Hepatocyte (in vitro differentiated cells): ENCODE data around the gene RHOH. TPM values are rescaled to one million over a fixed set of nuclear protein-coding genes. Genes with fewer than 3 reads are reported as not detected.

Experiments
- DNase-seq: peaks from one replicate; pipeline ENCODE4 v3.0.0-alpha.2; 2016; ENCODE audit warnings: low spot score
- H2AFZ ChIP-seq: fragments of 200-600 bp; sonication (generic); 2 replicates; pipeline ENCODE4 v1.6.0; 2016; ENCODE audit warnings: antibody characterized with exemption, mild to moderate bottlenecking
- H3K27ac ChIP-seq: fragments of 200-600 bp; sonication (generic); 2 replicates; pipeline ENCODE4 v1.5.1; 2016; ENCODE audit warnings: mild to moderate bottlenecking
- H3K27me3 ChIP-seq: fragments of 200-600 bp; sonication (generic); 2 replicates; pipeline ENCODE4 v1.6.1; 2016
- H3K36me3 ChIP-seq: fragments of 200-600 bp; sonication (generic); replicated peaks from 2 replicates; pipeline ENCODE4 v1.5.1; 2016; ENCODE audit warnings: low read depth; ENCODE audit not compliant: insufficient read depth
- H3K4me1 ChIP-seq: fragments of 200-600 bp; sonication (generic); 2 replicates; pipeline ENCODE4 v1.5.1; 2016; ENCODE audit warnings: mild to moderate bottlenecking, moderate library complexity; ENCODE audit not compliant: insufficient read depth
- H3K4me2 ChIP-seq: fragments of 200-600 bp; sonication (generic); 2 replicates; pipeline ENCODE4 v1.6.0; 2016
- H3K4me3 ChIP-seq: fragments of 200-600 bp; sonication (generic); 2 replicates; pipeline ENCODE4 v1.5.1; 2016; ENCODE audit warnings: mild to moderate bottlenecking
- H3K79me2 ChIP-seq: fragments of 200-600 bp; sonication (generic); 2 replicates; pipeline ENCODE4 v1.6.0; 2017; ENCODE audit warnings: mild to moderate bottlenecking
- H3K9me2 ChIP-seq: fragments of 200-600 bp; sonication (generic); replicated peaks from 2 replicates; pipeline ENCODE4 v1.6.0; 2017; ENCODE audit warnings: mild to moderate bottlenecking; ENCODE audit not compliant: insufficient read depth
- H3K9me3 ChIP-seq: fragments of 200-600 bp; sonication (generic); 2 replicates; pipeline ENCODE4 v1.5.1; 2016; ENCODE audit warnings: low read depth, mild to moderate bottlenecking
- H4K20me1 ChIP-seq: fragments of 200-600 bp; sonication (generic); 2 replicates; pipeline ENCODE4 v1.6.0; 2016; ENCODE audit warnings: mild to moderate bottlenecking; ENCODE audit not compliant: insufficient read depth, poor library complexity, severe bottlenecking
- EZH2 ChIP-seq: fragments of 200-600 bp; sonication (generic); IDR thresholded peaks from 2 replicates; pipeline ENCODE4 v1.6.1; 2016; ENCODE audit warnings: antibody characterized with exemption, mild to moderate bottlenecking, borderline replicate concordance
- EZH2phosphoT487 ChIP-seq: fragments of 200-600 bp; sonication (generic); IDR thresholded peaks from one replicate; pipeline ENCODE4 v1.6.1; 2018; ENCODE audit warnings: antibody characterized with exemption, mild to moderate bottlenecking, low read depth, moderate library complexity; ENCODE audit not compliant: unreplicated experiment, severe bottlenecking
- WGBS: methylation state at CpG from one replicate; pipeline ENCODE4 v1.1.6; 2016; ENCODE audit warnings: low lambda C conversion rate; ENCODE audit errors: missing lambda C conversion rate; 5-methylcytosine and 5-hydroxymethylcytosine counted together
- polyA plus RNA-seq: library from polyadenylated mRNA; unstranded; fragments of >200 nt; fragmentation: Nextera tagmentation; extraction: Ambion mirVana; gene quantifications from 2 replicates; pipeline ENCODE4 v1.2.1, GENCODE V29; 2016
- total RNA-seq: library from RNA; depleted of rRNA; stranded (reverse); fragments of >200 nt; gene quantifications from 2 replicates; pipeline ENCODE4 v1.2.3, GENCODE V29; 2014
- TF ChIP-seq, protein P1 (sequence below): fragments of 200-600 bp; sonication (generic); IDR thresholded peaks from 2 replicates; pipeline ENCODE4 v1.5.1; 2016; ENCODE audit warnings: antibody characterized with exemption, mild to moderate bottlenecking; ENCODE audit not compliant: poor library complexity

RHOH gene
- total and polyA plus RNA-seq, 2 experiments from 2014 or later = not detected

DNA sequence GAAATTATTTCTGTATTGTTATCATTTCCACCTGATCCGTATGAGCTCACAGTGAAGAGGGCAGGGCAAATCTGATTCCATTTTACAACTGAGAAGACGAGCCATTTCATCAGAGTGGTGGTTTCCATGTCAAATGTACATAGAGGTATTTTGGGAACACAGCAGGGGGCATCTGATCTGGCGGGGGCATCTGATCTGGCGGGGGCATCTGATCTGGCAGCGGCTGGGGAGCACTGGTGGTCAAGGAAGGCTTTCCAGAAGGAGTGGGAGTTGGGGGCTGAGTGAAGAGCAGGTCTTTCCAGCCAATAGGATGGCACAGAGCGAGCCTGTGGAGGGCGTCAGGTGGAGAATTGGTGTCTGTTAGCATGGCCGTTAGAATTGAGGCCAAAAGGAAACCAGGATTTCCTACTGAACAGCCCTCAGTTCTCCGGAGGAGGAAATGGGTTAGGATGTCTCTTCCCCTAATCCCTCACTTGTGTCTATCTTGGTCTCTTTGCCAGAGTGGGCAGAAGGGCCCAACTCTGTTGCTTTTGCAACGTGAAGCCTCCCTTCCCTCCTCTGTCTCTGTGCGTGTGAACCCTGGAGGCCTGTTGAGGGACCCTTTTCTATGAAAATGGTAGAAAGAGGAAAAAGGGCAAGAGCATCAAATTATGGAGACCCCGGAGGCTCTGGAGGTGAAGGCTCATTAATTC lies 41.3 kb downstream of the RHOH start:
- WGBS = 93% methylated on average over 12 of the region's 12 CpGs
- no peak for DNase-seq
- Histone ChIP-seq H3K9me2 (no peaks in the 10 kb centered on the region), H3K9me3 (no peaks in the 10 kb centered on the region), H4K20me1 (no peaks in the 10 kb centered on the region), H3K36me3 (no peaks in the 10 kb centered on the region), H3K27me3 (no peaks in the 10 kb centered on the region), H3K4me3 (no peak overlapping the region), H3K4me2 (no peak overlapping the region), H3K79me2 (no peaks in the 10 kb centered on the region), H2AFZ (no peak overlapping the region), H3K4me1 (peaks cover 4% of the 10 kb centered on the region), H3K27ac (no peak overlapping the region)
- no peak for TF ChIP-seq EZH2
- no peak for TF ChIP-seq EZH2phosphoT487
- TF ChIP-seq, protein P1, sequence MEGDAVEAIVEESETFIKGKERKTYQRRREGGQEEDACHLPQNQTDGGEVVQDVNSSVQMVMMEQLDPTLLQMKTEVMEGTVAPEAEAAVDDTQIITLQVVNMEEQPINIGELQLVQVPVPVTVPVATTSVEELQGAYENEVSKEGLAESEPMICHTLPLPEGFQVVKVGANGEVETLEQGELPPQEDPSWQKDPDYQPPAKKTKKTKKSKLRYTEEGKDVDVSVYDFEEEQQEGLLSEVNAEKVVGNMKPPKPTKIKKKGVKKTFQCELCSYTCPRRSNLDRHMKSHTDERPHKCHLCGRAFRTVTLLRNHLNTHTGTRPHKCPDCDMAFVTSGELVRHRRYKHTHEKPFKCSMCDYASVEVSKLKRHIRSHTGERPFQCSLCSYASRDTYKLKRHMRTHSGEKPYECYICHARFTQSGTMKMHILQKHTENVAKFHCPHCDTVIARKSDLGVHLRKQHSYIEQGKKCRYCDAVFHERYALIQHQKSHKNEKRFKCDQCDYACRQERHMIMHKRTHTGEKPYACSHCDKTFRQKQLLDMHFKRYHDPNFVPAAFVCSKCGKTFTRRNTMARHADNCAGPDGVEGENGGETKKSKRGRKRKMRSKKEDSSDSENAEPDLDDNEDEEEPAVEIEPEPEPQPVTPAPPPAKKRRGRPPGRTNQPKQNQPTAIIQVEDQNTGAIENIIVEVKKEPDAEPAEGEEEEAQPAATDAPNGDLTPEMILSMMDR = no peak

DNA sequence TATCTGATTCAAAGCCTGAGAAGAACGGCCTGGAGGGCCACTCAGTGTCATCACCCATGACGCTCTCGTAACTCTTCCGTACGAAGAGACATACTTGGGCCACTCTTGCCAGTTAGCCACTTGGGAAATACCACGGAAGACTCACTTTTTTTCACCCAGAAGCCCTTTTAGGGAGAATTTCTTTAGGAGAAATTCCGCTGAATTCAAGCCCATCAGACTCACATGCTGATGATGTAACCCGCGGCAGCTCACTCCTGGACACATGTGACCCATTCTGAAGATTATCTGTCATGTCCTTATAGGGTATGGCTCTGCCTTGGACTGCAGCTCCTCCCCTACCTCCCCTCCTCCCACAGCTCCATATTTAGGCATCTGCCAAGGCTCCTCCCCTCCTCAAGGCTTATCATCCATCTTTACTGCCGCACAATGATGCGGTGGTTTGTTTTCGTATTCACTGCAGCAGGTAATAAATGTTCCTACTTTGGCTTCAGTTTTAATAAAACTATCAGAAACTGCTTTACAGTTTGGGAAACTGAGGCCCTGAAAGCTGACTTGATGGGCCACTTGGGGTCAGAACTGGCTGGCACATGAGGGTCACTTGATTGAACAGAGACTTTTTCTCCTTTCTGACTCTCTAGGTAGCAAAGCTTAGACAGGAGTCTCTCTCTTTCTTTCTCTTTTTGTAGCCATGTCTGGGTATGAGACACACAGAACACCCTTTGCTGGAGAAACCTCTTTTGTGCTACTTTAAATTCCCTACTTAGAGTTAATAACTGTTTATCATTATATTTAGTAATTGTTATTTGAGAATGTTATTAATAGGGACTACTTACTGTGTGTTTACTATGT lies 42.1 kb downstream of the RHOH start:
- Histone ChIP-seq H3K79me2 (no peaks in the 10 kb centered on the region), H3K9me2 (no peaks in the 10 kb centered on the region), H3K27me3 (no peaks in the 10 kb centered on the region), H3K27ac (no peak overlapping the region), H2AFZ (no peak overlapping the region), H3K4me3 (no peak overlapping the region), H3K4me2 (no peak overlapping the region), H3K36me3 (no peaks in the 10 kb centered on the region), H3K4me1 (peaks cover 4% of the 10 kb centered on the region), H4K20me1 (no peaks in the 10 kb centered on the region), H3K9me3 (no peaks in the 10 kb centered on the region)
- no peak for TF ChIP-seq EZH2phosphoT487
- 87% methylated on average over 12 of the region's 12 CpGs for WGBS
- no peak for DNase-seq

DNA sequence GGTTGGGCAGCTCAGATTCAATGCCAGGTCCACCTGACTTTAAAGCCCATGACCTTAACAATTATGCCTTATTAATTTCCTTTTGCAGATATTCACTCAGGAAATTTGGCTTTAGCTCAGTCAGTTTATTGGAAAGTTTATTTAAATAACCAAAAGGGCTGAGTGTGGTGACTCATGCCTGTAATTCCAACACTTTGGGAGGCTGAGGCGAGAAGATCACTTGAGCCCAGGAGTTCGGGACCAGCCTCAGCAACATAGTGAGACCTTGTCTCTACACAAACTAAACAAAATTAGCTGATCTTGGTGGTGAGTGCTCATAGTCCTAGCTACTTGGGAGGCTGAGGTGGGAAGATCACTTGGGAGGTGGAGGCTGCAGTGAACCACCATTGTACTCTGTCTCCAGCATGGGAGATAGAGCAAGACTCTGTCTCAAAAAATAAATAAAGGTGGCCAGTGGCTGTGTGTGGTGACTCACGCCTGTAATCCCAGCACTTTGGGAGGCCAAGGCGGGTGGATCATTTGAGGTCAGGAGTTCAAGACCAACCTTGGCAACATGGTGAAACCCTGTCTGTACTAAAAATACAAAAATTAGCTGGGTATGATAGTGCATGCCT lies 43.3 kb downstream of the RHOH start:
- Histone ChIP-seq H2AFZ (no peak overlapping the region), H3K9me3 (no peaks in the 10 kb centered on the region), H3K36me3 (no peaks in the 10 kb centered on the region), H3K4me3 (no peak overlapping the region), H3K27ac (no peak overlapping the region), H3K79me2 (no peaks in the 10 kb centered on the region), H3K9me2 (no peaks in the 10 kb centered on the region), H3K27me3 (no peaks in the 10 kb centered on the region), H4K20me1 (no peaks in the 10 kb centered on the region), H3K4me2 (no peak overlapping the region), H3K4me1 (peaks cover 4% of the 10 kb centered on the region)
- no peak for DNase-seq
- TF ChIP-seq, protein P1 = no peak
- TF ChIP-seq EZH2phosphoT487 = no peak
- TF ChIP-seq EZH2 = no peak
- 95% methylated on average over 4 of the region's 4 CpGs for WGBS

DNA sequence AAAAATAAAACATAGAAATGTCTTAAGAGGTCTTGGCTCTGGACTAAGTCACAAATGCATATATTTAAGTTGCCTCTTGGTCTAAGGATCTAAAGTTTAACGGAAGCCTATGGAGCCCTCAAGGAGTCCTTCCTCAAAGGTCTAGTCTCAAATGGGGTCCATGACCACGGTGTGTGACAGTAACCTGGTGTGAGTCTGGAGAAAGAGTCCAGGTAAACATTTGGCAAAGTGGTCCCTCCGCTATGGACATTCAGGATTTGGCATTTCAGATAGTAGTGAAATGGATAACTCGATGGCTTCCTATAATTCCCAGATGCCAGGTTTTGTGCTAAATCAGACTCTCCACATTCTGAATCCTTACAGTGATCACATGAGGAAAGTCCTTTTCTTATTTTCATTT lies 44.2 kb downstream of the RHOH start:
- Histone ChIP-seq H3K27me3 (no peaks in the 10 kb centered on the region), H3K9me3 (no peaks in the 10 kb centered on the region), H4K20me1 (no peaks in the 10 kb centered on the region), H3K4me1 (peaks cover 4% of the 10 kb centered on the region), H2AFZ (no peak overlapping the region), H3K36me3 (no peaks in the 10 kb centered on the region), H3K9me2 (no peaks in the 10 kb centered on the region), H3K27ac (no peak overlapping the region), H3K79me2 (no peaks in the 10 kb centered on the region), H3K4me3 (no peak overlapping the region), H3K4me2 (no peak overlapping the region)
- no peak for DNase-seq
- 74% methylated on average over 4 of the region's 4 CpGs for WGBS
- TF ChIP-seq EZH2 (no peak), EZH2phosphoT487 (no peak)
- TF ChIP-seq, protein P1 = no peak
